H7 (cell line): ENCODE measurements around the gene UBASH3B. TPM values are rescaled to one million over a fixed set of nuclear protein-coding genes. Genes with fewer than 3 reads are reported as not detected.
A peak's percentile ranks its signal among the peaks of the same experiment; 100 is the strongest.
"Not testable (repeated sequence)": the region's sequence is repeated elsewhere in the genome, so short reads cannot be mapped to it uniquely, and the experiment has no call there.

ENCODE experiments used
- DNase-seq: peaks from one replicate; pipeline ENCODE4 v3.0.0; 2012
- H3K27me3 ChIP-seq: 2 replicates; pipeline ENCODE4 v1.6.0; 2011; ENCODE audit warnings: mild to moderate bottlenecking, low read length; ENCODE audit not compliant: control insufficient read depth, insufficient read depth
- H3K36me3 ChIP-seq: replicated peaks from 2 replicates; pipeline ENCODE4 v1.5.1; 2011; ENCODE audit warnings: low read length; ENCODE audit not compliant: control insufficient read depth, insufficient read depth
- H3K4me3 ChIP-seq: 2 replicates; pipeline ENCODE4 v1.5.1; 2011; ENCODE audit warnings: low read depth, mild to moderate bottlenecking, control low read depth, low read length, moderate library complexity; ENCODE audit not compliant: insufficient read depth
- total RNA-seq: library from RNA; depleted of rRNA; stranded (reverse); fragments of >200 nt; shearing (Covaris generic); gene quantifications from 2 replicates; pipeline ENCODE4 v1.2.3, GENCODE V29; 2014

UBASH3B gene
- total RNA-seq, 1 experiment from 2014 or later = 15.9 TPM

DNA sequence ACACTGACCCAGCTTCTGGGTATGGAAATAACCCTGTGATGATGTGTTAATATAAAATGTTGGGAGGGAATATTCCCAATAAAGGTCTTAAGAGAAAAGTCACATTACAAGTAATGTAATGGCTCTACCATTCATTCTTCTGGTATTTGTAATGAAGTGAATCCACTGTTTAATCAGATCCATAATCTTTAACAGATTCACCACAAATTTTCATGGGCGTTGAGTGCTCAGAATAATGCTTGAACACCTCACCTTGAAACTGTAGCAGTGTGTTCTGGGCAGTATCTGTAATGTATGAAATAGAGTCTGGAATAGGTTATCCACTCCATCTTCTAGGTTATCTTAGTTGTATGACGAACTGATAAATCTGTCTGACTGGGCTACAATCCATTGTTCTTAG lies 156.2 kb downstream of the UBASH3B start:
- Histone ChIP-seq H3K36me3 (no peaks in the 10 kb centered on the region), H3K27me3 (no peaks in the 10 kb centered on the region), H3K4me3 (no peak overlapping the region)
- no peak for DNase-seq

DNA sequence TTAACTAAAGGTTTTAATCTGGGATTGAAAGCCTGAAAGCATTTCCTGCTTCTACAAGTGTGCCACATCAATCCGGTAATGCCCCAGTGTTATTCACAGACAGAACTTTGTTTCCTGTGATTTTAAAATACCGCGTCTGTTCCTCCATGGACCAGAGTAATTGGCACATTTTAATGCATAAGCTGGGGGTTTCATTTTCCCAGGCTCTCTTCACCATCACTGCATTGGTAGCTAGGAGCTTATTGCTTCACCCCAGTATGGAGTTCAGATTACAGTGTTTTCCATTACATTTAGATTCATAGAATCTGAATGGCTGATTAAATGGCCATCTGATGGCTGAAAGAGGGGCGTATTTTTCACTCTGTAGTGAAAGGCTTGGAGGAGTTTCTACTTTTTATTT lies 157.1 kb downstream of the UBASH3B start:
- no peak overlapping the region for H3K4me3 ChIP-seq
- no peaks in the 10 kb centered on the region for H3K36me3 ChIP-seq
- H3K27me3 ChIP-seq = no peaks in the 10 kb centered on the region
- no peak for DNase-seq

DNA sequence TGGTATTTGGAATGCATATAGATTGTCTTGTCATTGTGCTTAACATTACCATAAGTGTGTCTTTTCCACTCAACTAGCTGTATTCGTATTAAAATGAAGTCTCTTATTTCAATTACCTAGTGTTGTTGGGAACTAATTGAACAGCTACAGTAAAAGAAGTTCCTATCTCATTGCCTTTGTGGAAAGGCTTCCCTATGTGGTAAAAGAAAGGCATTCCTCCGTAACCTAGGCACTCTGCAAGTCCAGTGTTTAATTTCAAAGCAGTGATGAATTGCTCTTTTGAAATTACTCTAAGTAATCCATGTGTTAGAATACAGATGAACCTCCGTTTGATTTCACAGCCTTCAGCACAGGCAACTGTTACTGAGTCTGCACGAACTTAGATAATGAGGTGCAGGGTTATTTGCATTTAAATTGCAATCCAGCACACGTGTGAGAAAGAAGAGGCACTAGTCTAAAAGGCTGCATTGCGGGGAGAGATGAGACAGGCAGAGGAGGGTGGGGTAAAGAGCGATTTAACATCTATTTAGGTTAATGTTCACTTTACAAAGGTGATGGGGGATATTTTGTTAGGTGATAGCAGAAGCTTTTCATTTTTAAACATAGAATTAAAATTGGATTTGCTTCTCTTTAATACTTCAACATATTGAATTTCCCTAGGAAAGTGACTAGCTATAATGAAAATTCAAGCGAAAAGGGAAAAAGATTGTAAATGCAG lies 157.8 kb downstream of the UBASH3B start:
- no peaks in the 10 kb centered on the region for H3K36me3 ChIP-seq
- no peak overlapping the region for H3K4me3 ChIP-seq
- DNase-seq = peak; percentile 20
- no peaks in the 10 kb centered on the region for H3K27me3 ChIP-seq

DNA sequence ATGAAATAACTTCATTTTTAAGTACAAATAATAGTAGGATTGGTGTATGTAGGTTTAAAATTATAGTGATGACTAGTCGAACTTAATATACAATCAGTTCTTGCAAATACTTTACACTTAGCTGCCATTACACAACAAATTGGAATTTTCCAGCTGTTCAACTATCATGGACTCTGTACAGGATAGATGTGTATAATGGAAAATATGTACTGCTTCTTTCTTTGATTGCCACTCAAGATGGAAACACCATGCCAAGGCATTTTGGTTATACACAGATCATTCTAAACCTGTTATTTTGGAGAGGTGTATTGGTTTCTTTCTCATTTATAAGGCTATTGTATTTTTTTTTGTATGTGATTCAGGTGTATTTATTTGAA lies 158.4 kb downstream of the UBASH3B start:
- Histone ChIP-seq H3K4me3 (no peak overlapping the region), H3K27me3 (no peaks in the 10 kb centered on the region), H3K36me3 (no peaks in the 10 kb centered on the region)
- no peak for DNase-seq

DNA sequence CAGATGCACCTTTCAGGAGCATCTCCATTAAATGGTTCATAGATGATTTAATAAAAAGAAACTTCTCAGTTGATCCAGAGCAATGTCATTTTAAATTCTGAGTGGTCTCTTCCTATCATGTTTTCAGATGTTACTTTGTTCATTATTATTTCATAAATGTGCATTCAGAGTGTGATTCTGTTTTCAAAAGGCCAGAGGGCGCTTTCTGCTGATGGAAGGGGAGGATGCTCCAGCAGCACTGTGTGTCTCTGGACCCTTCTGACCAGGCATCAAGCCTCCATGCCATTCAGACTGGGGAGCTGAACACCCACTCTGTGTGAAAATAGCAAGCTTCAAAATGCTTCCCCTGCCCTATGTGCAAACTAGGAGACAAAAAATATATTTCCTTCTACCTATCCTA lies 158.9 kb downstream of the UBASH3B start:
- H3K4me3 ChIP-seq = no peak overlapping the region
- H3K27me3 ChIP-seq = no peaks in the 10 kb centered on the region
- no peaks in the 10 kb centered on the region for H3K36me3 ChIP-seq
- DNase-seq = no peak

DNA sequence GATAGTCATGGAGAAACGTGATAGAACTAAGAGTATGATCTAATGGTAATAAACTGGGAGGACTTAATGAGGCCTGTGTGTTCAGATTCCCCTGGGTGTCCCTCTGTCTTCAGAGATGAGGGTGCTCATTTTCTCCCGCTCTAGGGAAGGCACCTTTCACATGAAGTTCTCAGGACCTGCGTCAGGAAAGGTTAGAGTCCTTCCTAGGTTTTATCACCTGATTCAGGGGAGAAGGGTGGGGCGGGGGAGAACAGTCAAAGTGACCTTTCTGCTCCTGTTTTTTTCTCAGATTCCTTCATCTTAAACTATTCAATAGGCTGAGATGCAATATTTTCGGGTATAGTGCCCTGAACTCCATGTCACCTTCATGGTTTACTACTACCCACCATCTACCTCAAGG lies 160.4 kb downstream of the UBASH3B start:
- Histone ChIP-seq H3K4me3 (no peak overlapping the region), H3K27me3 (no peaks in the 10 kb centered on the region), H3K36me3 (no peaks in the 10 kb centered on the region; the same call in 1 of the 2 replicates)
- DNase-seq = no peak

DNA sequence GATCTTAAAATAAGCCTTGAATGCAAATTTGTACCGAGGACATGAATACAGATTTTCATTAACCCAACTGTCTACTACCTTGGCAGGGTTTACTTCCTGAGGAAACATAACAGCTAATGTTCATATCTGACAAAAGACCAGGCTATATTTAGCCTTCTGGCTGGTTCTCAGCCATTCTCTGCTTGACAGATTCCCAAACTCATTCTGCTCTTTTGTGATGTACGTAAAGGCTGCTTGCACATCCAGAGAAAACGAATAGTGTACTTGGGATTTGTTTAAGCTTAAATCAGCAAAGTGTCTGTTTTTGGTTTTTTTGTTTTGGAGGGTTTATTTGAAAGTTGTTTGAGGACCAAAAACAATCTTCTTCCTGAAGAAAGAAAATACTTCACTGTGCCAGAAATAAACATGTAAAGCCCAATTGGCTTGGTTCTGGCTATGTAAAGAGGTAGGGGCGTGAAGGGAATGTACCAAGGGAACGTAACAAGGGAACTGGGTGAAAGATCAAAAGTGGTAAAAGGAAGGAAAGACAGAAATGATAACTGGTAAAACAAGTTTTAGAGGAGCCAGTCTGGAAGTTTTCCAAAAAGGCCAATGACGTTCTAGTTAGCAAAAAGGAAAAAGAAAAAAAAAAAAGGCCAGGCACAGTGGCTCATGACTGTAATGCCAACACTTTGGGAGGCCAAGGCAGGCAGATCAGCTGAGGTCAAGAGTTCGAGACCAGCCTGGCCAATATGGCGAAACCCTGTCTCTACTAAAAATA lies 161.4 kb downstream of the UBASH3B start:
- Histone ChIP-seq H3K27me3 (no peaks in the 10 kb centered on the region), H3K4me3 (no peak overlapping the region), H3K36me3 (no peaks in the 10 kb centered on the region; the same call in 1 of the 2 replicates)
- no peak for DNase-seq

DNA sequence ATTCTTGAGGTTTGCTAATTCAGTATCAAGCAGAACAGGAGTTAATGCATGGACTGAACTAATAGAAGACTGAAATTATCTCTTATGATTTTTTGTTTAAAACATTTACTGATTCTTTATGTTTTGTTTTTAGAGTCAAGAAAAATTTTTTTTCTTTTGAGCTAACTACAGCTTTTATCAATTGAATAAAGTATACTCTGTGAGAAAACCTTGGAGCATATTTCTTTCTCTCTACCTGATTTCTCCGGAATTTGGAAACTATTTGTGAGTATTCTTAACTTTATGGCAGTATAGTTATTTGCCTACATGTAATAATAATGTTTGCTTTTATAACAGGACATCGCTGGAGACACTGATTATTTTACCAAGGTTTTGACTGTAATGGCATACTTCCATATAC lies 164.6 kb downstream of the UBASH3B start:
- Histone ChIP-seq H3K36me3 (no peaks in the 10 kb centered on the region; the same call in 1 of the 2 replicates), H3K27me3 (no peaks in the 10 kb centered on the region), H3K4me3 (no peak overlapping the region)
- no peak for DNase-seq

DNA sequence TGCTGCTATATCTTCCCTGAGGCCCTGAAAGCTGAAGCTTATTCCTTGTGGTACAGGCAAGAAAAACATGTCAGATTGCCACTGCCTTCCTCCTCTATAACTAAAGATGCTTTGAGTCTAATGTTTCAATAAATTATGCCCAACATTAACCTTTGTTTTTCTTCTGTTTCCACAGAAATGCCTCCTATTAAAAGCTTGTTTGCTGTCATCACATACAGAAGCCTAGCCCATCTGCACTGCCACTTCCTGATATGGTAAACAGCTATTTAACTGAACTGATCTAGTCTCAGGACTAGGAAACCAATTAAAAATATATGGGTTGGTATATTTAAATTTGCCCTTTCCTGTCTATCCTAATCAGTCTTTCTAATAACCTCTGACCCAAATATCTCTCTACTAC lies 165.6 kb downstream of the UBASH3B start:
- Histone ChIP-seq H3K27me3 (no peaks in the 10 kb centered on the region), H3K4me3 (no peak overlapping the region), H3K36me3 (no peaks in the 10 kb centered on the region; the same call in 1 of the 2 replicates)
- no peak for DNase-seq

DNA sequence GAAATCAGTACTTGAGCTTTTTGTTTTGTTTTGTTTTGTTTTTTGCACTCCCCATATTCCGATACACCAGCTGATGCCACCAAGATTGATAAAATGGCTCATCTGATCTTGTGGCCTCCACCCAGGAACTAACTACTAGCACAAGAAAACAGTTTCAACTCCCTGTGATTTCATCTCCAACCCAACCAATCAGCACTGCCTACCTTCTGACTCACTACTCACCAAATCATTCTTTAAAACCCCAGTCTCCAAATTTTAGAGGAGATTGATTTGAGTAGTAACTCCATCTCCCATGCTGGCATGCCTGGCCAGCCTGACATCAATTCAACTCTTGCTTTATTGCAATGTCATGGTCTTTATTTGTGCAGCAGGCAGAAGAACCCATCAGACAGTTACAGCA lies 166.7 kb downstream of the UBASH3B start:
- no peak for DNase-seq
- Histone ChIP-seq H3K27me3 (no peaks in the 10 kb centered on the region), H3K4me3 (no peak overlapping the region), H3K36me3 (no peaks in the 10 kb centered on the region; the same call in 1 of the 2 replicates)

DNA sequence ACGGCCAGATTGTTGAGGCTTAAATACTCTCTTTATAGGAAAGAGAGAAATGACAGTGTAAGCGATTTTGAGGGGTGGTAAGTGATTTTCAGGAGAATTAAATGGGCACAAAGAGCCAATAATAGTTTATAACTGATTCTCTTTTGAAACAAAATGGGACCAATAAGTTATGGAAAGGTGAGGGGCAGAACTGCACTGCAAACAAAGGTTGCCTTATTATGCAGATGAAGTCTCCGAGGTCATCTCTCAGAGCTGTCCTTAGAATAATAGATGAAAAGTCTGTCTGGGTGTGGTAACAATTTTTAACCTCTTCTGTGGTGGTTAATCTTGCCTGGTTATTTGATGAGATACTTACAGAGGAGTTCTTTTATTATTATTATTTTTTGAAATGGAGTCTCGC lies 168.0 kb downstream of the UBASH3B start:
- H3K4me3 ChIP-seq = no peak overlapping the region
- H3K27me3 ChIP-seq = no peaks in the 10 kb centered on the region
- H3K36me3 ChIP-seq = no peaks in the 10 kb centered on the region; the same call in 1 of the 2 replicates
- no peak for DNase-seq

DNA sequence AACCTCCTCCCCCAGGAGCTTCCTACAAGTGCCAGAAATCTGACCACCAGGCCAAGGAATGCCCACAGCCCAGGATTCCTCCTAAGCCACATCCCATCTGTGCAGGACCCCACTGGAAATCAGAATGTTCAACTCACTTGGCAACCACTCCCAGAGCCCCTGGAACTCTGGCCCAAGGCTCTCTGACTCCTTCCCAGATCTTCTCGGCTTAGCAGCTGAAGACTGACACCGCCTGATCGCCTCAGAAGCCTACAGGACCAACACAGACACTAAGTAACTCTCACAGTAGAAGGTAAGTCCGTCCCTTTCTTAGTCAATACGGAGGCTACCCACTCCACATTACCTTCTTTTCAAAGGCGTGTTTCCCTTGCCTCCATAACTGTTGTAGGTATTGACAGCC lies 173.8 kb downstream of the UBASH3B start:
- not testable (repeated sequence) for H3K36me3 ChIP-seq, H3K27me3 ChIP-seq, DNase-seq, H3K4me3 ChIP-seq

DNA sequence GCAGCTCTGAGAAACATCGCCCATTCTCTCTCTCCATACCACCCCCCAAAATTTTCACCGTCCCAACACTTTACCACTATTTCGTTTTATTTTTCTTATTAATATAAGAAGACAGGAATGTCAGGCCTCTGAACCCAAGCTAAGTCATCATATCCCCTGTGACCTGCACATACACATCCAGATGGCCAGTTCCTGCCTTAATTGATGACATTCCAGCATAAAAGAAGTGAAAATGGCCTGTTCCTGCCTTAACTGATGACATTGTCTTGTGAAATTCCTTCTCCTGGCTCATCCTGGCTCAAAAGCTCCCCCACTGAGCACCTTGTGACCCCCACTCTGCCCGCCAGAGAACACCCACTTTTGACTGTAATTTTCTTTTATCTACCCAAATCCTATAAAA lies 176.8 kb downstream of the UBASH3B start:
- not testable (repeated sequence) for H3K27me3 ChIP-seq, H3K36me3 ChIP-seq, DNase-seq, H3K4me3 ChIP-seq

DNA sequence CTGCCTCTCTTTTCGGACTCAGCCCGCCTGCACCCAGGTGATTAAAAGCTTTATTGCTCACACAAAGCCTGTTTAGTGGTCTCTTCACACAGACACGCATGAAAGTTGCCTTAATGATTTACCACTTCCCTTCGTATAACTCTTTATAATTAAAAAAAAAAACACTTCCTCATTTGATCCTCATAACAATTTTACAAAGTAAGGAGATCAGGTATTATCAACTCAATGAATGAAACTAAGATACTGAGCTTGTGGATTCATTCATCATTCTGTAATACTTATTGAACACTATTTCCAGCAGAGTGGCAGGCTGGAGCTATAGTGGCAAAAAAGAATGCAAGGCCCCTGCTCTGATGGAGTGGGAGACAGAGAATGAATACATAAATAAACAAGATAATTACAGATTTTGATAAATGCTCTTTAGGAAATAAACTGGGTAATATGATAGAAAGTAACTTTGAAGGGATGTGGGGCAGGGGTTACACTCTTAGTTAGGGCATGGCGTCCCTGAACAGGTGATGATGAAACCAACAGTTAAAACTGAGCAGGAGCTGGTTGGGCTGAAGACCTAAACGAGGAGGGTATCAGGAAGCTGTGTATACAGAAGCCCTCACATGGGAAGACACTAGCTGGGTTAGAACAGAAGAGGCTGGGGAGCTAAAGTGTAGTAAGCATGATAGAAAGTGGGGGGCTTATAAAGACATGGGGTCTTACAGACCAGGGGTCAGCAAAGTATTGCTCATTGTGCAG lies 177.4 kb downstream of the UBASH3B start:
- no peaks in the 10 kb centered on the region for H3K27me3 ChIP-seq
- no peak for DNase-seq
- no peaks in the 10 kb centered on the region for H3K36me3 ChIP-seq
- no peak overlapping the region for H3K4me3 ChIP-seq
